Tibial artery (tissue), 4 donors: ENCODE data around the gene SMIM35.
A peak's percentile ranks its signal among the peaks of the same experiment; 100 is the strongest.

Experiments used
- DNase-seq, 2 donors: peaks; one replicate each; pipeline ENCODE4 v3.0.0-alpha.2; 2019
- H3K27ac ChIP-seq, 2 donors: fragments of 200-600 bp; sonication (generic) in 1 of 2; 1 replicate in 1 of 2; 2 replicates in 1 of 2; pipeline ENCODE4 v1.5.1; 2018 to 2019; ENCODE audit warnings: mild to moderate bottlenecking in 1 of 2
- H3K27me3 ChIP-seq, 2 donors: fragments of 200-600 bp; sonication (generic) in 1 of 2; one replicate each; pipeline versions ENCODE4 v1.5.1 to v1.6.0; 2016 to 2019
- H3K36me3 ChIP-seq, 3 donors: fragments of 200-600 bp; sonication (generic) in 2 of 3; one replicate each; pipeline ENCODE4 v1.5.1; 2016 to 2019; ENCODE audit warnings: mild to moderate bottlenecking in 2 of 3
- H3K4me1 ChIP-seq, 4 donors: fragments of 200-600 bp; sonication (generic) in 2 of 4; 1 replicate in 3 of 4; 2 replicates in 1 of 4; pipeline ENCODE4 v1.5.1; 2016 to 2019
- H3K4me3 ChIP-seq, 2 donors: fragments of 200-600 bp; sonication (generic) in 1 of 2; 1 replicate in 1 of 2; 2 replicates in 1 of 2; pipeline ENCODE4 v1.5.1; 2018 to 2019; ENCODE audit warnings: mild to moderate bottlenecking in 2 of 2
- H3K9me3 ChIP-seq, 3 donors: fragments of 200-600 bp; sonication (generic) in 1 of 3; one replicate each; pipeline ENCODE4 v1.5.1; 2016 to 2019
- intact Hi-C: fragments of 100-400 bp; cut with DNase I; formaldehyde crosslinking; loops from one replicate; pipeline ENCODE4 v1.15.0; 2023; ENCODE audit warnings: low total_unique reads
- TF ChIP-seq, protein P1 (sequence below), 2 experiments: fragments of 200-600 bp in 1 of 2; fragments of 450-650 bp in 1 of 2; IDR thresholded peaks; one replicate each; pipeline ENCODE4 v1.5.1; 2017 to 2019; ENCODE audit warnings: antibody characterized with exemption in 2 of 2, mild to moderate bottlenecking in 1 of 2, moderate library complexity in 1 of 2

SMIM35 gene

DNA sequence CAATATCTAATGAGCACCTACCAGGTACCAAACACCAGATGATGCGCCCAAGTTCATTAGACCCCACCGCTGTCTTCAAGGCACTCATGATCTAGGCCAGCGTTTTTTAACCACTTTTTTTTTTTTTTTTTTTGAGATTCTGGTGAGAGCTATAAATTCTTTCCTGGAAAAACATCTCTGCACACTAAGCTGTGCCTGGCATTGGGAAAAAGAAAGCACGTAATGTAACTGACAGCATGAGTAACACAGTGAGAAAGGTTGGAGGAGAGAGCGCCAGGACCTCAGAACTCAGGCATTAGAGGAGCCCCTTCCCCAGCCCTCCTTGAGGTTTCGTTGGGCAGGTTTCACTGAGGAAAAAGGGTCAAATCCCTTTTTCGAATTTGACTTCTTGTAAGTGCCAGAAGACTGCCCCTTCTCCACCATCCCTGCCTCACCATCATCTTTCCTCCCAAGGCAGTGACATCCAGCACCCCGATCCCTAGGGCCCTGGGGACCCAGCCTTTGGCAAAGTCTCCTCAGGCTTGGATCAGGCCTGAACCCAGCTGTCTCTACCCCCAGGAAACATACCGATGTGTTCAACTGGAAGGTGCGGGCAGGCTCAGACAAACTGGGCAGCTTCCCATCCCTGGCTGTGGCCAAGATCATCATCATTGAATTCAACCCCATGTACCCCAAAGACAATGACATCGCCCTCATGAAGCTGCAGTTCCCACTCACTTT lies 26.1 kb upstream of the SMIM35 start:
- intact Hi-C loops, result no loop called here
- no peaks in the 10 kb centered on the region for H3K9me3 ChIP-seq
- peak in 1 of 2 donors; percentile 32 for DNase-seq
- H3K27me3 ChIP-seq, result peaks cover 0 to 22% of the 10 kb centered on the region in 2 donors
- no peak overlapping the region for H3K27ac ChIP-seq
- H3K4me1 ChIP-seq, result no peaks in the 10 kb centered on the region
- H3K4me3 ChIP-seq, result no peak overlapping the region
- H3K36me3 ChIP-seq, result no peaks in the 10 kb centered on the region
- TF ChIP-seq, protein P1, sequence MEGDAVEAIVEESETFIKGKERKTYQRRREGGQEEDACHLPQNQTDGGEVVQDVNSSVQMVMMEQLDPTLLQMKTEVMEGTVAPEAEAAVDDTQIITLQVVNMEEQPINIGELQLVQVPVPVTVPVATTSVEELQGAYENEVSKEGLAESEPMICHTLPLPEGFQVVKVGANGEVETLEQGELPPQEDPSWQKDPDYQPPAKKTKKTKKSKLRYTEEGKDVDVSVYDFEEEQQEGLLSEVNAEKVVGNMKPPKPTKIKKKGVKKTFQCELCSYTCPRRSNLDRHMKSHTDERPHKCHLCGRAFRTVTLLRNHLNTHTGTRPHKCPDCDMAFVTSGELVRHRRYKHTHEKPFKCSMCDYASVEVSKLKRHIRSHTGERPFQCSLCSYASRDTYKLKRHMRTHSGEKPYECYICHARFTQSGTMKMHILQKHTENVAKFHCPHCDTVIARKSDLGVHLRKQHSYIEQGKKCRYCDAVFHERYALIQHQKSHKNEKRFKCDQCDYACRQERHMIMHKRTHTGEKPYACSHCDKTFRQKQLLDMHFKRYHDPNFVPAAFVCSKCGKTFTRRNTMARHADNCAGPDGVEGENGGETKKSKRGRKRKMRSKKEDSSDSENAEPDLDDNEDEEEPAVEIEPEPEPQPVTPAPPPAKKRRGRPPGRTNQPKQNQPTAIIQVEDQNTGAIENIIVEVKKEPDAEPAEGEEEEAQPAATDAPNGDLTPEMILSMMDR (IDR thresholded peaks at IDR 0.05), result no peak

DNA sequence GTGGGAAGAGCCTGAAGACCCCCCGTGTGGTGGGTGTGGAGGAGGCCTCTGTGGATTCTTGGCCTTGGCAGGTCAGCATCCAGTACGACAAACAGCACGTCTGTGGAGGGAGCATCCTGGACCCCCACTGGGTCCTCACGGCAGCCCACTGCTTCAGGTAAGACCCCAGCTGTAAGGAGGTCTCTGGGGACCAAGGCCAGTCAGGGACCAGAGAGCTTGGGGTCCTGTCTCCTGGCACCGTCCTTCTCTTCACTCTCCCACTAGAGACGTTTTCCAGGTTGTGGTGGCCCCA lies 24.9 kb upstream of the SMIM35 start:
- H3K9me3 ChIP-seq, result no peaks in the 10 kb centered on the region
- H3K27ac ChIP-seq, result no peak overlapping the region
- peaks cover 0 to 13% of the 10 kb centered on the region in 2 donors for H3K27me3 ChIP-seq
- intact Hi-C loops, result no loop called here
- H3K4me3 ChIP-seq, result no peak overlapping the region
- no peaks in the 10 kb centered on the region for H3K36me3 ChIP-seq
- TF ChIP-seq, protein P1 (IDR thresholded peaks at IDR 0.05), result no peak
- DNase-seq, result no peak
- H3K4me1 ChIP-seq, result no peaks in the 10 kb centered on the region

DNA sequence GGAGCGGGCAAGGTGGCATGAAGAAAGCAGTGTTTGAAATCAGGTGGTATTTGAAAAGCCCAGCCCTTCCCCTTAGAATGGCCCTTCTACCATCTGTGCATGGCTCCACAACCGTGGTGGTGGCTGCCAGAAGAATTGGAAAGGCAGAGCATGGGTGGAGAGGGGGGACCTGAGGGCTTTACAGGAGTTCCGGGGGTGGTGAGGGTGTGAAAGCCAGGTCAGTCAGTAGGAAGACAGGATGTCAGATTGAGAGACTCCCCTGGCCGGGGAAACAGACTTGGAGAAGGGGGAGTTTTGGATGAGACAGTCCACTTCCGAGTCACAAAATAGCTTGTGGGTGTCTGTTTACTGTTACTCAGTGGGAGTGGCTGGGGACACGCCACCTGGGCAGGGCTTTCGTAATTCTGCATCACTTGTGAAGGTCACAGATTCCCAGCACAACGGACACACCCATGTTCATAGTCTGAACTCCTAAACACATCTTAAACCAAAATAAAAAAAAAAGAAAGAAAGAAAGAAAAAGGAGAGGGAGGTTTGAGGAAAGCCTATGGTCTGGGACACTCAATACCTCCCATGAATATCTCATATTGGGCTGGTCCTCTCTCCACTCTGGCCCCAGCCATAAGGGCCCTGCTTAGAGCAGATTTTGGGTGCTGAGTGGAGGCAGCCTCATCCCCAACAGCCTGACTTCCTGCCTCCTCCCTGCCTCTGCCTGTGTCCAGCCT lies 24.4 kb upstream of the SMIM35 start:
- TF ChIP-seq, protein P1 (IDR thresholded peaks at IDR 0.05), result no peak
- H3K27ac ChIP-seq, result no peak overlapping the region
- peak in 1 of 2 donors; percentile 34 for DNase-seq
- H3K9me3 ChIP-seq, result no peaks in the 10 kb centered on the region
- peaks cover 0 to 13% of the 10 kb centered on the region in 2 donors for H3K27me3 ChIP-seq
- no peaks in the 10 kb centered on the region for H3K36me3 ChIP-seq
- intact Hi-C loops, result no loop called here
- H3K4me3 ChIP-seq, result no peak overlapping the region
- no peaks in the 10 kb centered on the region for H3K4me1 ChIP-seq

DNA sequence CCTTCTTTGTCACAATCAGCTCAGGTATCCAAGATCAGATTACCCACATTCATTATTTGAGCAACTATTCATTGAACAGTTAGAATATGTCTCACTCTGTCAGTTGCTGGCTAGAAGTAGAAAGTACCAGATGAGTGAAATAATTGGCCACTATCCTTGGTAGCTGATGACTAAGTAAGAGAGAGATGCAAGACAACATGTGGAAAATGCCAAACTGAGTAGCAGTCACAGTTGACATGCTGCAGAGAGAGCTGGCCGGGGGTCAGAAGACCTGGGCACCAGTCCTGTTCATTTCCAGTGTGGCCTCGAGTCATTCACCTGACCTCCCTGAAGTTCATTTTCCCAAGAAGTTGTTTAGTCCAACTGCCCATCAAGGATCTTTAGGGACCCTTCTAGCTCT lies 22.5 kb upstream of the SMIM35 start:
- TF ChIP-seq, protein P1 (IDR thresholded peaks at IDR 0.05), result no peak
- intact Hi-C loops, result no loop called here
- no peaks in the 10 kb centered on the region for H3K9me3 ChIP-seq
- no peak overlapping the region for H3K27ac ChIP-seq
- H3K4me1 ChIP-seq, result no peaks in the 10 kb centered on the region
- H3K36me3 ChIP-seq, result no peaks in the 10 kb centered on the region
- no peak overlapping the region for H3K4me3 ChIP-seq
- DNase-seq, result no peak
- H3K27me3 ChIP-seq, result peaks cover 0 to 8% of the 10 kb centered on the region in 2 donors

DNA sequence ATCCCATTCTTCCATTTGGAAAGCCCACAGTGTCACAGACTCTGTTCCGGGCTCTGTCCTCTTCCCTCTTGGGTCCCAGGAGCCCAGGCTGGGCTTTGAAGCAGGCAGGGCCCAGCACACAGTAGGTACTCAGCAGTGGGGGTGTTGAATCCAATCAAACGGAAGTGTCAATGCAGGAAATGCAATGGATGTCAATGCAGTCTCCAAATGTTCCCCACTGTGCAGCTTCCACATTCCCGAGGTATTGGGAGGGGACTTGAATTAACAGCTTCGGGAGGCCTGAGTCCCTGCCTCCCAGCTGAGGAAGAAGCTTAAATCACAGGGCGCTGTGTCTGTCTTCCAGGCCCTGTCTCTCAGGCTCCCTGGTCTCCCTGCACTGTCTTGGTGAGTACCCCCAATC lies 21.8 kb upstream of the SMIM35 start:
- Histone ChIP-seq H3K36me3 (no peaks in the 10 kb centered on the region), H3K4me1 (no peaks in the 10 kb centered on the region), H3K4me3 (no peak overlapping the region), H3K9me3 (no peaks in the 10 kb centered on the region), H3K27ac (no peak overlapping the region), H3K27me3 (peaks cover 0 to 6% of the 10 kb centered on the region in 2 donors)
- DNase-seq, result no peak
- intact Hi-C loops, result no loop called here
- TF ChIP-seq, protein P1 (IDR thresholded peaks at IDR 0.05), result no peak
